CD4-positive, alpha-beta T cell treated with Interleukin-15 for 4 hours (primary cell): Measurements from ENCODE around the gene CTCFL.

ENCODE experiments used
- DNase-seq: peaks from one replicate; pipeline ENCODE4 v3.0.0-alpha.2; 2020; ENCODE audit warnings: low spot score

The CTCFL gene

DNA sequence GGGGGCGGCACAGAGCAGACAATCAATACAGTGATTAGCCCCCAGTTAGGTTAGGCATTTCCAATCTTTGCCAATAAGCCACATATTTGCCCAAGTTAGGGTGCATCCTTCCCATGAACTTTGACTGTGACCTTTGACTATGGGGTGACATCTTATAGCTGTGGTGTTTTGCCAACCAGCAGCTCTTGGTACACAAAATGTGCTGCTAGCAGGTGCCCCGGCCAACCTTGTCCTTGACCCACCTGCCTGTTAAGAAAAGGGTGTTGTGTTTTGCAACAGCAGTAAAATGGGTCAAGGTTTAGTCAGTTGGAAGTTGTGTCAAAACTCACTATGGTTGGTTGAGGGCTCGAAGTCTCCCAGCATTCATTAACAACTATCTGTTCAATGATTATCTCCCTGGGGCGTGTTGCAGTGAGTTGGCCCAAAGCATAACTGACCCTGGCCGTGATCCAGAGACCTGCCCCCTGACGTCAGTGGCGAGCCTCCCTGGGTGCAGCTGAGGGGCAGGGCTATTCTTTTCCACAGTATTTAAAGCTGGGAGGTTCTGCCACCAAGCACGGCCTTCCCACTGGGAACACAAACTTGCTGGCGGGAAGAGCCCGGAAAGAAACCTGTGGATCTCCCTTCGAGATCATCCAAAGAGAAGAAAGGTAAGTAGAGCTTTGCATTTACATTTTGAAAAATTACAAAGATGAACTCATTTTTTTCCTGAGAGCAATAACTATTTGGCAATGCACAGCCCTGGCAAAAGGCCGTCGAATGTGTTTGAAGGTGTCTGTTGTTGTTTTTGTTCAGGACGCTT, 35.8 kb upstream of the CTCFL start, which contains the start of gene PCK1:
Gene PCK1, plus strand, starts transcription at position 557 of the 802 bp plus-strand sequence. CDS start 302 bp downstream, outside the sequence.
- no peak for DNase-seq

DNA sequence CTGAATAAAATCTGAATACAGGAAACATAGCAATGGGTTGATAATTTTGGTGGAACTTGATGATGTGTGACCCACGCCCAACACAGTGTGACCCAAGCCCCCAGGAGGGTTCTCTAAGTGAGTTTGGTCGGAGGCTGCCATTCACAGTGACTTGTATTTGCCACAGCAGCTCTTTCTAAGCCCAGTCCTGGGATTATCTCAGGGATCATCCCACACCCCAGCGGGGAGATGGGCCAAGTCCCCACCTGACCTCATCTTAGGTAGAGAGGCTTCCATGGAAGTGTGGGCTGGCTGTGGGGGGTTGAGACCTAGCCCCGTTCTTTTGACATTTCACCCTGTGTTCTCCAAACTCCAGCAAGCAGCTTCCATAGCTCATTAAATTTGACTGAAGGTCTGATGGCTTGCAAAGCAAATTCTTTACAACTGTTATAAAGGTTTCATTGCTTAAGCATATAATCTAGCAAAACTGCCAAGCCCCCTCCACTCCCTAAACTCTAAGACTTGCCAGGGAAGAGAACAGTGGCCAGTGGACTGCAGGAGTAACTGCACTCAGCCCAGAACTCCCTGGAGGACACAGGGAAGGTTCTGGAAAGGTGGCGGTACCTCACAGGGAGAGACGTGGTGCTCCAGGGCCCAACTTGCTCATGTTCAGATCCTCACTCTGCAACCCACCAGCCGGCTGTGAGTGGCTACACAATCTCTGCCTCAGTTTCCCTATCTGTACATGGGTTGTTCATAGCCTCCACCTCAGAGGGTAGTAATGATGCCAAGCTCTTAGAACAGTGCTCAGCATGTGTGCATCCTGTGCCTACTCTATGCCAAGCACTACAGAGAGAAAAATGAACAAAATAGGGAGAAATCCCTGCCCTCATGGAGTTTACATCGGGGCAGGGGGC, 35.0 kb upstream of the CTCFL start:
- DNase-seq, result no peak

DNA sequence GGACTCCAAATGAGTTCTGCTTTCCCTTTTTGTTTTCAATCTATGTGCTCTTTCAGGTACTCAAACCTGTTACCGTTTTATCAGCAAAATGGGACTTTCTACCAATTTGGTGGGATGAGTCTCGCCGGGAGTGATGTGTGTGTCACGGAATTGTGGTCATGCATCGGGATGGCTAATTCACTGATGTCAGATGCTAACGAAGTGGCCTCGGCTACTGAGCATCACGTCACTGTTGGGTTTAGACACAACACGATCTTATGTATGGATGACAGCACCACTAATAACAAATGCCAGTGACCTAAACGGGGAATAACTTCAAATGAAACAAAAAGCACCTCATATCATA, 34.3 kb upstream of the CTCFL start:
- no peak for DNase-seq

DNA sequence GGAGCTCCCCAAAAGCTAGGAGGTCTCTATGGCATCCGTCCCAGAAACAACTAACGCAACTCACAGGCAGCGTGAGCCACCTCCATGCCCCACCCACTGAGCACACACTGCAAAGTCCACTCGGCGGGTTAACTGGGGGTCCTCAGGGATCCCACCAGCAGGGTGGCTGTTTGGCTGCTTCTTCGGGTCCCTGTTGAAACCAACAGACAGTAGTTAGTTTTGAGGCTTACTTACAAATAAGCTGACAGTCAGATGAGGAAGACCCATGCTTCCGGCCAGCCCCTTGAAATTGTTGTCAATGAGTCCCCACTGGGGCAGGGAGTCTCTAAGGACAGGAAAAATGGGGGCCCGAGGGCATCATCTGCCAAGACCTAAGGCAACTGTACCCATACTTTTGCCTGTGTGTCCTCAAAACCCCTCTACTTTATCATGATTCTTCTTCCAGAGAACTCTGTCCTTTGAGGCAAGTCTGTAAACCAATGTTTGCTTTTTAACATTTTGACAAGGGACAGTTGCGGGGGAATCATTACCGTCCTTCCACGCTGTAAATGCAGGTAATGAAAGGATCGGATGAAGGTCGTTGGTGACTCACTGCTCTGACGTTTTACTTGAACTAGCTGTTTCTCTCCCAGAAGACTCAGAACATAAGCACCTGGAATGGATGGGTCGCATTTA, 33.8 kb upstream of the CTCFL start:
- no peak for DNase-seq

DNA sequence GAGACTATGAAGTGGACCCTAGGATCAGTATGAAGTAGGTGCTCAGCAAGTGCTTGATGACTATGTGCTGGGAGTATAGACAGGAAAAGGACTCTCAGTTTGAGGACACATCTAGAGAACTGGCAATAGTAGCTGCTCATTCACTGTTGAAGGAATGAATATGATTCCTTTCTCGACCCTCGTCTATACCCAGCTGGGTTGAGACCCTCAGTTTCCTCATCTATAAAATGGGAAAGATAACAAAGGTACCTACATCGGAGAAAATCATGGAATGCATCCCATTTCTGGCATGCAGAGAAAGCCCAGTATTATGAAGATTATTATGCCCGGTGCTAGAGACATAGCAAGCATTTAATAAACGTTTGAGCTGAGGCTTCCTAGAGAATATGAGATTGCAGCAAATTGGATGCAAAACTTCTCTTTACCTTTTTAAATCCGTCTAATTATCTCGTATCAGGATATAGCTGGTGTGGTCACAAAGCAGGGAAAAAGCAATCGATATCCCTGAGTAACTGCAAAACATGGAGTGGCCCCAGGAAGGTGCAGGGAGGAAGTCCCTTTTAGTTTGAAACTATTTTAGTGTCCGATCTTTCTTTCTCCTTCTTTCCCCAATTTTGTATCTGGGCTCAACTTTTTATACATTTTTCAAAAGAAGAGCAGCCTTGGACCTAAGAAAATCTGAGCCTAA, 33.1 kb upstream of the CTCFL start:
- no peak for DNase-seq

DNA sequence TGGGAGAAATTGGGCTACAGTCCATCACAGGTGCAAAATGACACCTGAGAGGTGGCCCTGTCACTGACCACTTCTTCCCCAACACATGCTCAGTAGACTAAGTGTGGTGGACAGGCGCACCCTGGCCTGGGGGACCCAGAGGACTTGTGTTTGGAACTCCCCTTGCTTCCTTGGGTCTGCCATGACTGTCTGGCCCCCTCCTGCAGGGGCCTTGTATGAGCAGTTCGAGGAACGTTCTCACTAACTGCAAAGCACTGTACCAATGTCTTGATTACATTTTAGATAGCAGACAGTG, 32.0 kb upstream of the CTCFL start:
- DNase-seq, result no peak

DNA sequence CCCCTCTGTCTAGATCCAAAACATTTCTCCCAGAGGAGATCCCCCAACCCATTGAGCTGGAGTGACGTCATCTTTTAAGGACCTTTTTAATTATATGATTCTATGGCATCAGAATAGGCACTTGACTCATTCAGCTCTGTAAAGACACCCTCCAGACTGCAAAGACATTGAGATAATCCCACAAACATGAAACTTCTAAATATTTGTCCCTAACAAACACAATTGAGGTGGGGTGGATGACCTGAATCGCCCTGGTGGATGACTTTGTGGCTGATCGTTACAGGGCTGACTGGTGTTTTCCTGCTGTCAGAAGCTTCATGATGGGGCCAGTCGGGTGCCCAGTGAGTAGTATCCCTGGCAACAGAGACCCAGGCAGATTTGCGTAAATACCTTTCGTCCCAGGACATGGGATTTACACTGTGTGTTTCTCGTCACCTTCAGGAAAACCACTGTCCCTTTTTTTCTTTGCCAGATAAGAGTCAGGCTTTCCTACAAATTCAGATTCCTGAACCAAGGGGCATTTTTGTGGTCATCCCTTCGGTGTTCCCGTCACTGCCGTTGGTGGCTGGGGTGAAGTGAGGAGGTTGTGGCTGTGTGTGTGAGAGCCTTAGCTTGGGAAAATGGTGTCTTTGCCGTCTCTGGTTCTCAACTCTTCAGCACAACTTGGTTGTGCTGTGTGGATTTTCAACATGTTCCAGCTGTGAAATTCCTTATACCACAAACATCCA, 30.7 kb upstream of the CTCFL start:
- no peak for DNase-seq

DNA sequence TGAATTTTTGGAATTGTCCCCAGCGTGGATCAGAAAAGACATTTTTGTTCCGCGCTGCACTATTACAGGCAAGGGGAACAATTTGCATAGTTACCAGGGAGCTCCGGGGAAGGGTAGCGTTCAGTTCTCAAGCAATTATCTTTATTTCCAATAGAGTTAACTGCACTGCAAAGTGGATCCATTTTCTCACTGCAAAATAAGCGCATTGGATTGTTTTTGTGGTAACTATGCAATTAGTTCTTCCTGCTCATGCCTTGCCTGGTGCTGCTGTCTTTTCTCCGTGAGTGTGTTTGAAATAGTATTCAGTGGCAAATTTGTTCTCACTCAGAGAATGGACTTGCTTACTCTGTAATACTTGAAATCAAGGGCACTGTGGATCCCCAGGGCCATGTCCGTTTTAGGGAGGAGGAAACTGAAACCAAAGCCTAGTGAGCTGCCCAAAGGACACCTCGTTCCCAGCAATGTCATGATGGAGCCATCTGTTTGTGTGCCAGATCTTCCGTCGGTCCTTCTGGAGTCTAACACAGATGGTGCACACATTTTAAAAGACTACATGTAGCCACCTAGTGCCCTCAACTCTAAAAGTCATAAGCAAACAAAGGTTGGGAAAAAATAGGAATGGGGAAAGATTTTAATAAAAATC, 28.6 kb upstream of the CTCFL start:
- DNase-seq, result no peak

DNA sequence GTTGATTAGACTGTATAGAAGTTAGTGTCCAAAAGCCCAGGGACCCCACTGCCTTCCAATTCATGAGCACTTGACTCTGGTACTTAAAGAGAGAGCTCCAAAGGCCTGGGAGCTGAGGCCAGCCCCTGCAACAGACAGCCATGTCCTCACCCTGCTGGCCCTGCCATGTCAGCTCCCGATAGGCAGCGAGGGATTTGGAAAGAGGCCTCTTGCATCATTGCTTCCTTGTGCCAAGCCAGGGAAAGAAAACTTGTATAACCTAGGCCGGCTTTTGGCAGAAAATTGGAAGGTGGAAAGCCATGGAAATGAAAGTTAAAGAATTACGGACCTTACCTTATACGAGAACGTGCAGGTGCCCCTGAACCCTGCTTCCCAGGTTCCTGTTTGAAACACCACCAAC, 27.5 kb upstream of the CTCFL start:
- DNase-seq, result no peak

DNA sequence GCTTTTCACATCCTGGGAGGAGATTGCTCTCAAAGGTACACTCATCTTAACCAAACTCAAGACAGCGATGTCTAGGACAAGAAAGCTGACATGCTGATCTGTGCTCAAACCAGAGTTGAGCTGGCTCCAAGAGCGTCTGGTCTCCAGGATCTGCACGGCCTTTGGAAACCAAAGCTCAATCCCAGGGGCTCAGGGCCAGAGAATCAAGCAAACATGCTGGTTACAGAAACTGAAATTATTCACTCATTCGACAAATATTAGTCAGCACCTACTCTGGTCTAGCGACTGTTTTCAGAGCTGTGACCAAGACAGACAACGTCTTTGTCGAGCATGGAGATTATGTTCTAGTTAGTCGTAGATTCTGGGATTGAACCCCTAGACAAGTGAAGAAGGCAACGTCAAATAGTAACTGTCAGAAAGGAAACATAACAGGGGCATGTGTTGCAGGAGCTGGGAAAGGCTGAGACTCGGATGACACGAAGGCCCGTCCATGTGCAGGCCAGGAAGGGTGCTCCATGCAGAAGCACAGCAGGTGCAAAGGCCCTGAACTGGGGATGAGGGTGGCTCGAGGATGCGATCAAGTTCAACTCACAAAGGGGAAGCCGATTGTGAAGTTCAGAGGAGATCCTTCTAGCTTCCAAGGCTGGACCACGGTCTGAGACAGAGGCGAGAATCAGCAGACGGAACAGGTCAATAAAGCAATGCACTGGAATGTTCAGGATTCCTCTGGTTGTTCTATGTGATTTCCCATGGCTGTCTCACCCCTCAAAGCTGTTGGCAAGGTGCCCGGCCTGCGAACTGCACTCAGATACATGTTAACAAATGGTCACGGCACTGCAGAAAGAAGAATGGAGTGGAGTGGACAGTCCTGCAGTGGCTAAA, 23.5 kb upstream of the CTCFL start:
- DNase-seq, result no peak

DNA sequence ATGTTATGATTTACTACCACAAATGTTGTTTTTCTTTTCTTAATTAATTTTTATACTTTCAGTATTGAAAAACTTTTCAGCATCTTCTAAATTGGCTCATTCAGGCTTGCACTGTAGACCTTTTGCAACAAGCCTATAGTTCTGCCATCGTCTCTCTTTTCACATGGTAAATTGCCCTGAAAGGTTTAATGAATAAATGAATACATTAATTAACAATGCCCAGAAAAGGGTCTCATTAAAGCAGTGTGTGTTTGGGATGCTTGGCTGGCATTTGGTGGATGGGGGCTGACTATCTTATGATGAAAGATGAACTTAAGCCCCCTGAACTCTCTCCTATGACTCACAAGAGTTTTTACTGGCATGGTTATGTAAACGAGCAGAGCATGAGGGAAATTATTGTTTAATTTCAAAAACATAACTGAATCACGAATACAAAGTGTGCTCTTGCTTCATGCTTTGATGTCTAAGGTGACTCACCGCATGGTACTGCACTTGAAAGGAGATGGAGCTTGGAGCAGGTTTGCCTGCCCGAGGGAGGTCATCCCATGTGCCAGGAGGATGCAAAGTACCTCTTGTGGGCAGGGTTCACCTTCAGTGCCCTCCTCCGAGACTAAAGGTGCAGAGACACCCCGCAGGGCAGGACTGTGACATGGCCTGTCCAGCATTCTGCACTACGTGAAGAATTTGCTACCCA, 22.2 kb upstream of the CTCFL start:
- no peak for DNase-seq

DNA sequence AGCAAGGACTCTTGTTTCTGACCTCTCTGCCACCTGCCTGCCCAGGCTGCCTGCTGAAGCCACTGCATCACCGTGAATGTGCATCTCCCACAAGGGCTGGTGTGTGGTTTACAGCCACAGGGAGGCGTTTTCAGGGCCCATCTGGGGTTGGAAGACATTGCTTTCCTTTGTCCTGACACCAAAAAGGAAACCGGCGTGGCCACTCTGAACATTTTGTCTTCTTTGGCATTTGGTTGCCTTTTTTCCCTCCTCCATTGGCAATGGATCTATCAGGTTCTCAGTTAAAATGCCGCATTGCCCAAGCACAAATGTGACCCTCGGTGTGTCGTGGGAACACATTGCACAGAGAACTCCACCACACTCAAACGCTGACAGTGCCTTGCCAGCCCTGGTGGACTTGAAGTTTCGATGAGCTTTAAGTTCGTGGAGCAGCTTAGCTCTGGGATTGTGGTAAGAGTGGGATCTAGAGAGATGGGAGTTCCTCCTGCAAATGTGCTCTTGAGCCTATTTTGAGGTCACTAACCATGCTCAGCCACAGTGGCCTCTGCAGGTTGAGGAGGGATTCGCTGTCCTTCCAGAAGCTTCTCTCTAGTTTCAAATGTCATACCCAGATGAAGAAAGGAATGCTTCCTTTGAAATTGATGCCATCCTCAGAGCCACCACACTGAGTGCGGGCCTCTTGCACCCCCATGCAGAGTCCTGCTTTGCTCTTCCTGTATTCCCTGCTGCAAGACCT, 21.2 kb upstream of the CTCFL start:
- DNase-seq, result no peak

DNA sequence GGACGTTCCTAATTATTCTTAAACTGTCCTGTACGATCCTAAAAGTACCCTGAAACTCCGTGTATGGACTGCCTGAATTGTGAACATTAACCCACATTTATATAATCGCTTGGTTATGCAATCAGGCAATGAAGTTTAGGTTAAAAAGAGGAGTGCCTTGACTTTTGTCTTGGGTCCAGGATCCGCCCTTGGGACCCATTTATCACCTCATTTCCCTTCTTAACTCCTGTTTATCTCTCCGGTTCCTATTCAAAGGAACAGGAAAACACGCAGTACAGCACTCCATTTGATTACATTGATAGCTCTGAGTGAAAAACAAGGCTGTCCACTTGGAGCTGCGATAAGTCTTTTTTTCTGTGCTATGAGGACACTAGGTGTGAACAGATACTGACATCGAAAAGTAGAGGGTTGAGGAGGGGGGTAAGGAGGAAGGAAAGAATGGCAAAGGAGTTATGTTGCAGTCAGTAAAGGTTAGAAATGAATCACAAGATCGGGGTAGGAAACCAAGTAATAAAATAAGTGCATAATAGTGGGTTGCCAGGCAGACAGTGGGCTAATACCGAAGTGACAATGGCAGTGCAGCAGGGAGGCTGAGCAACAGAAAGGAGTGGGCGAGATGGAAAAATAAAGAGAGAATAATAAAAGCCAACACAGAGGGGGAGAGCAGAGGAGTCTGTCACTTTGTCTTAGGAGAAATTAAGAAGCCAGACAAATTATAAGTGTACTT, 20.1 kb upstream of the CTCFL start:
- DNase-seq, result no peak

DNA sequence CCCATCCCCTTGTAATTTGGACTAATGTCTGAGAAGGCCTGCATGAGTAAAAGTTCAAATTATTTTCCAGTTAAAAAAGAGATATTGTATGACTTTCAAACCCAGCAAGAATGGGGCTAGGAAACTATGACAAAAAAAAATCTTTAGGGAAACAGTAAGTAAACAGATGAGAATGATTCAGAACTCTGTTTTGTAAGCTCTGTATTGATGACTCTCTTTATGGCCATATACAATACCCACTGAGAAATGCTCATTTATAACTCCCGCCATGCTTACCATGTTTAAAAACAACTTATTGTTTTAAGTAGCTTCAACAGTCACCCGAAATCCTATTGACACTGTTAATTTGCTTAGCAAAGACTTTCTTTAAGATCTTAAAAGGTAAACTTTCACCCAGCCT, 18.8 kb upstream of the CTCFL start:
- DNase-seq, result no peak

DNA sequence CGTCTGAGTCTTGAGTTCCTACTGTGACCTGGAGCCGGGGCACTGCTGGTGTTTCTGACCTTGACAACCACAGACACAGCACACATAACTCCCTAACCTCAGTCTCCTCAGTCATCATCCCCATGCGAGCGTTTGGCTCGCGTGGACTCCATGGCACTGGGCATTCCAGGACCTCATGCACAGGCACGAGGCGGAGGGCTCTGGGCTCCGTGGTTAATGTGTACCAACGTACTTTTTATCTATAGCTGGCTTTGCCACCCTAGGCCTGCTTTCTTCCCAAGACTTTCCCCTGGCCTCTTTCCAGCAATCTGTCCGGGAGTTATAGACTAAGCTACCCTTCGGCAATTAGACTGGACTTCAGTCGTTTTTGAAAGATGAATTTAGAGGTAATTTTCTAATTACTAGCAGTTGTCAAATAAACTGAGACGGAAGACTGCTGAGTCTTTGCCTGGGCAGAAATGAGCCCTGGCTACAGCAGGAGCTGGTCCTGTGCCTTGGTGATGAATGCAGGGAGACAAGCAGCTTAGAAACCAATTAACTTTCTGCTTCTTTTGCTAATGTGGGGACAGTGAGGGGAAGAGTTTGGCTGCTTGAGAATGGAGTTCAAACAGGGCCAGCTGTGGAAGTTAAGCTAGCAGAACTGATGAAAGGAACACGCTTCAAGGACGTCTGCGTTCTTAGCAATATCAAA, 16.1 kb upstream of the CTCFL start:
- no peak for DNase-seq

DNA sequence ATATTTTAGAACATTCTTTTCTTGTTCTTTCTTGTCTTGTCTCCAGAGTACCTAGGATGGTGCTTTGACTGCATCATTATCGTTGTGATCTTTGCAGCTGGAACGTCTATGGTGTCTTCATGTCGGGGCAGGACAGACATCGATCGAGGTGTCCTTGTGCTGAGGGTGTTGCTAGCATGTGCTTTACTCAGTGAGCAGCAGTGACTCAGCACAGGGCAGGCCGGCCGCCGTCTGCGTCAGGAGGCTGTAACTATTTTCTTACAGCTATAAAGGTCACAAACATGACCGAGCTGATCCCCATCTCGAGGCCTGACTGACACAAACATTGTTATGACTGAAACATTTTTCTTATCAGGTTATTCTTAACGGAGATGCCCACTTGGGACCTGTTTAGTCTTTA, 14.9 kb upstream of the CTCFL start:
- no peak for DNase-seq

DNA sequence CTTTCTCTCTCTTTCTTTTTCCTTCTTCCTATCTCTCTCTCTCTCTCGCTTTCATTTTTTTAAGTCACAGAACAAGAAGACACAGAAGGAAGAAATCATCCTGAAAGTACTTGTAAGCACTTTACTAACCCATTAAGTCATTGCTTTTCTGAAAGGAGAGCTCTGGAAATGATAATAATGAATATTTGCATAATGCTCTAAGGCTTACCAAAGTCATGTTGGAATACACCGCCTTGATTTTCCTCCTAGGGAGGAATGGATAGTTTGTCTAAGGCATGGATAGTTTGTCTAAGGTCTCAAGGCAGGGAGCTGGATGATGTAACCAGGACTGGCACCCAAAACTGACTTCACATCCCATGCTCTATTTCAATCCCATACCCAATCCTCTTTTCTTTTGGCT, 12.9 kb upstream of the CTCFL start:
- DNase-seq, result no peak
